Activated T-cell treated with anti-CD3 and anti-CD28 coated beads for 48 hours (primary cell): ENCODE measurements around the gene SIRT3.
A peak's percentile ranks its signal among the peaks of the same experiment; 100 is the strongest.
"Not testable (repeated sequence)": the region's sequence is repeated elsewhere in the genome, so short reads cannot be mapped to it uniquely, and the experiment has no call there.

ENCODE experiments used
- DNase-seq: peaks from one replicate; pipeline ENCODE4 v3.0.0-alpha.2; 2020; ENCODE audit warnings: low read depth

Gene SIRT3

GRCh38 chr11:240315-240714, 4.2 kb upstream of the SIRT3 start:
- DNase-seq: no peak

- not testable (repeated sequence) for DNase-seq
Observed at GRCh38 chr11:238346-238745, 2.2 kb upstream of the SIRT3 start.

- peak; percentile 91 for DNase-seq
Observed at GRCh38 chr11:236774-237767, 929 bp upstream of the SIRT3 start, which contains the start of gene PSMD13. Gene PSMD13 (plus strand): TSS chr11:236976. CDS start chr11:237050, 74 bp downstream.

- no peak for DNase-seq
Observed at GRCh38 chr11:235609-235996, 539 bp downstream of the SIRT3 start.

GRCh38 chr11:235180-235579, 962 bp downstream of the SIRT3 start:
- DNase-seq: no peak

GRCh38 chr11:232783-233565, 3.2 kb downstream of the SIRT3 start:
- no peak for DNase-seq

GRCh38 chr11:230431-230830, 5.7 kb downstream of the SIRT3 start:
- DNase-seq: no peak

GRCh38 chr11:227824-228379, 8.2 kb downstream of the SIRT3 start:
- no peak for DNase-seq

- DNase-seq: no peak
Observed at GRCh38 chr11:225734-226453, 10.2 kb downstream of the SIRT3 start.

GRCh38 chr11:224424-224823, 11.7 kb downstream of the SIRT3 start:
- no peak for DNase-seq

- DNase-seq: no peak
Observed at GRCh38 chr11:223884-224283, 12.3 kb downstream of the SIRT3 start.

GRCh38 chr11:223026-223789, 12.9 kb downstream of the SIRT3 start:
- DNase-seq: no peak

GRCh38 chr11:221998-222789, 13.9 kb downstream of the SIRT3 start:
- DNase-seq: no peak

- no peak for DNase-seq
Observed at GRCh38 chr11:221539-221938, 14.6 kb downstream of the SIRT3 start.

GRCh38 chr11:220641-221215, 15.4 kb downstream of the SIRT3 start:
- DNase-seq: not testable (repeated sequence)

- no peak for DNase-seq
Observed at GRCh38 chr11:218815-219593, 17.1 kb downstream of the SIRT3 start.

GRCh38 chr11:217704-218103, 18.4 kb downstream of the SIRT3 start:
- DNase-seq: no peak

GRCh38 chr11:216081-216974, 19.8 kb downstream of the SIRT3 start:
- no peak for DNase-seq
